RWPE2 (cell line): ENCODE measurements around the gene KMT2D.

Source experiments
- ATAC-seq: fragments of 200-7000 bp; cut with Tn5 transposase; 3 replicates; pipeline ENCODE4 v1.9.1; 2021; ENCODE audit warnings: low read depth
- DNase-seq: peaks from one replicate; pipeline ENCODE4 v3.0.0-alpha.2; 2020; ENCODE audit warnings: low spot score
- H3K27ac ChIP-seq: fragments of 450-650 bp; 2 replicates; pipeline ENCODE4 v1.5.1; 2017; ENCODE audit warnings: mild to moderate bottlenecking; ENCODE audit not compliant: poor library complexity, severe bottlenecking
- H3K27me3 ChIP-seq: fragments of 250-450 bp; sonication (Bioruptor Pico); 2 replicates; pipeline ENCODE4 v1.5.1; 2021; ENCODE audit warnings: mild to moderate bottlenecking, moderate library complexity; ENCODE audit not compliant: insufficient read depth, poor library complexity, severe bottlenecking
- H3K36me3 ChIP-seq: fragments of 250-450 bp; sonication (Bioruptor Pico); 2 replicates; pipeline ENCODE4 v1.5.1; 2020; ENCODE audit warnings: low read depth, mild to moderate bottlenecking, moderate library complexity
- H3K4me1 ChIP-seq: fragments of 250-450 bp; sonication (Bioruptor Pico); 2 replicates; pipeline ENCODE4 v1.5.1; 2021; ENCODE audit warnings: mild to moderate bottlenecking, moderate library complexity; ENCODE audit not compliant: insufficient read depth, poor library complexity, severe bottlenecking
- H3K4me3 ChIP-seq: fragments of 250-450 bp; sonication (Bioruptor Pico); 2 replicates; pipeline ENCODE4 v1.5.1; 2021; ENCODE audit warnings: mild to moderate bottlenecking, moderate library complexity; ENCODE audit not compliant: severe bottlenecking
- H3K9me3 ChIP-seq: fragments of 250-450 bp; sonication (Bioruptor Pico); 2 replicates; pipeline ENCODE4 v1.5.1; 2021; ENCODE audit warnings: mild to moderate bottlenecking, moderate library complexity; ENCODE audit not compliant: severe bottlenecking
- TF ChIP-seq, protein P1 (sequence below): fragments of 450-650 bp; IDR thresholded peaks from one replicate; pipeline ENCODE4 v1.5.1; 2017; ENCODE audit warnings: mild to moderate bottlenecking, moderate library complexity; ENCODE audit not compliant: poor library complexity, severe bottlenecking

KMT2D gene

DNA sequence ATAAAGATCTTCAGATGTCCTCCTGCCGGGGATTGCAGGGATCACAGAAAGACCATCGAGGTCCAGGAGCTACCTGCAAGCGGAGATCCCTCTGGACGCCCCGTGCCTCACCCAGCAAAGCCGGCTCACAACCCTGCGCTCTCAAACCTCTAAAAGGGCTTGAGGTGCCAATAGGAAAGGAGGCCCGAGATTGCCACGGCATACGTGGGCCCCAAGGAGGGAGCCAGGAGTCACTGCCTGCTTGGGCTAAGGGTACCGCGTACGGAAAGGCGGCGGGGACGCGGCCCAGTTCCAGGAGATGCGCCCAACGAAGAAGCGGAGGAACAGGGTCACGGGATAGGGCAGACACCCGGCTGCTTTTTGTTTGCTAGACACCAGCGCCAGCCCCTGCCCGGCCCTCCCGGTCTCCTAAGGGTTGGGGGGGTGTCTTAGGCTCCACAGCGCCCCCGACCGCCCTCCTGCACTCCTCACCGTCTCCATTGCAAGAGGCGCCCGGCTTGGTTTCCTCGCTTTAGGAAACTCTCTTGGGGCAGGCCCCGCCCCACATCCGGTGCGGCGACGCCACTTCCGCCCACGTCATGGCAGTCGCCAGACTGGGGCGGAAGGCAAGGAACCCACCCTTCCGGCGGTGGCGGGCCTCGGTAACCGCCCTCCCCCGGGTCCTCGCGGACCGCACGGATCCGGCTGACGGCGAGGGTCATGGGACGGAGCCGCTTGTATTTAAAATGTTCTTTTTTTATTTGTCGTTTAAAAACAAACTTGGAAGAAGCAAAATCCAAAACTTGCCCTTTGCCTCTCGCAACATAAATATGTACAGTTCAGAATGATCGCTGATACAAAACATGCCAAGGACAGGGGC lies 42.1 kb downstream of the KMT2D start, which contains the start of gene PRKAG1:
PRKAG1 (minus strand) TSS at position 516 of the 859 bp plus-strand sequence; CDS start at position 480, 36 bp downstream.
- Histone ChIP-seq H3K4me1 (peaks cover 5% of the 10 kb centered on the region), H3K4me3 (peak within 1 kb of the TSS; percentile 70), H3K9me3 (no peaks in the 10 kb centered on the region), H3K27me3 (no peaks in the 10 kb centered on the region), H3K27ac (peak within 1 kb of the TSS; percentile 68), H3K36me3 (peaks cover 37% of the 10 kb centered on the region)
- DNase-seq (peak; percentile 93), ATAC-seq (peak; percentile 86)
- TF ChIP-seq, protein P1, sequence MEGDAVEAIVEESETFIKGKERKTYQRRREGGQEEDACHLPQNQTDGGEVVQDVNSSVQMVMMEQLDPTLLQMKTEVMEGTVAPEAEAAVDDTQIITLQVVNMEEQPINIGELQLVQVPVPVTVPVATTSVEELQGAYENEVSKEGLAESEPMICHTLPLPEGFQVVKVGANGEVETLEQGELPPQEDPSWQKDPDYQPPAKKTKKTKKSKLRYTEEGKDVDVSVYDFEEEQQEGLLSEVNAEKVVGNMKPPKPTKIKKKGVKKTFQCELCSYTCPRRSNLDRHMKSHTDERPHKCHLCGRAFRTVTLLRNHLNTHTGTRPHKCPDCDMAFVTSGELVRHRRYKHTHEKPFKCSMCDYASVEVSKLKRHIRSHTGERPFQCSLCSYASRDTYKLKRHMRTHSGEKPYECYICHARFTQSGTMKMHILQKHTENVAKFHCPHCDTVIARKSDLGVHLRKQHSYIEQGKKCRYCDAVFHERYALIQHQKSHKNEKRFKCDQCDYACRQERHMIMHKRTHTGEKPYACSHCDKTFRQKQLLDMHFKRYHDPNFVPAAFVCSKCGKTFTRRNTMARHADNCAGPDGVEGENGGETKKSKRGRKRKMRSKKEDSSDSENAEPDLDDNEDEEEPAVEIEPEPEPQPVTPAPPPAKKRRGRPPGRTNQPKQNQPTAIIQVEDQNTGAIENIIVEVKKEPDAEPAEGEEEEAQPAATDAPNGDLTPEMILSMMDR: peak; percentile 57

DNA sequence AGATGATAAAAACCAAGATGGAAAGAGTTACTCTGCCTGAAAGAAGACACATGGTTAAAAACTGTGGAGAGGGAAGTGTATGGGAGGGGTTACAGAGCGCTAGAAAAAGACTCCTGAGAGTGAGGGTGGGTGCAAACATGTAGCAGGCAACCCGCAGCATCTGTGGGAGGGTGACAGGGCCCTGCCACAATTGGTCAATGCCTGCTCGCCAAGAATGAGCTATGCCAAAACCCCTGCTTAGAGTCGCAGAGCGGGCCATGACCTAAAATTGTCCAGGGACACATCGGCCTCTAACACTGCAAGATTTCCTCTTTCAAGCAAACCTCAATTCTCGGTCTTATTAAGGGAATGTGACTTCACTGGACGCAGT lies 42.7 kb downstream of the KMT2D start:
- peak overlapping the region; percentile 70 for H3K4me3 ChIP-seq
- no peak; the same call in 2 of the 3 replicates for ATAC-seq
- H3K36me3 ChIP-seq: peaks cover 42% of the 10 kb centered on the region
- peaks cover 5% of the 10 kb centered on the region for H3K4me1 ChIP-seq
- TF ChIP-seq, protein P1: no peak
- no peak for DNase-seq
- H3K27ac ChIP-seq: peak overlapping the region; percentile 68
- H3K27me3 ChIP-seq: no peaks in the 10 kb centered on the region
- H3K9me3 ChIP-seq: no peaks in the 10 kb centered on the region

DNA sequence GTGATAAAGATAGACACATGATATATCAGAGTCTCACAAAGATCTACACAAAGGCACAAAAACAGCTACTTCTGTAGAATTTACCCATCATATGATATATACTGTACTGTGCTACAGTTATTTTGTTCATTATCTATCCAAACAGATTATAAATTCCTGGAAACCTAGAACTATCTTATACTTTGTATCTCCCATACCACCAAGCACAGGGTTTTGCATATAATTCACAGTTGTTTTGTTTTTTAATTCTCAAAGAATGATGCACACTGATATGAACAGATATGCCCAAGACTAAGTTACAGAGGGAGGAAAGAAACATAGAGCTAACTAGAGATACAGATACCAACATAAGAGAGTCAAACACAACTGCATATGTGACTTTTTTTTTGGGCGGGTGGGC lies 45.4 kb downstream of the KMT2D start:
- H3K27ac ChIP-seq: no peak overlapping the region
- TF ChIP-seq, protein P1: no peak
- peaks cover 46% of the 10 kb centered on the region for H3K36me3 ChIP-seq
- no peak for ATAC-seq
- no peak overlapping the region for H3K4me3 ChIP-seq
- no peak for DNase-seq
- H3K9me3 ChIP-seq: no peaks in the 10 kb centered on the region
- peaks cover 5% of the 10 kb centered on the region for H3K4me1 ChIP-seq
- H3K27me3 ChIP-seq: no peaks in the 10 kb centered on the region

DNA sequence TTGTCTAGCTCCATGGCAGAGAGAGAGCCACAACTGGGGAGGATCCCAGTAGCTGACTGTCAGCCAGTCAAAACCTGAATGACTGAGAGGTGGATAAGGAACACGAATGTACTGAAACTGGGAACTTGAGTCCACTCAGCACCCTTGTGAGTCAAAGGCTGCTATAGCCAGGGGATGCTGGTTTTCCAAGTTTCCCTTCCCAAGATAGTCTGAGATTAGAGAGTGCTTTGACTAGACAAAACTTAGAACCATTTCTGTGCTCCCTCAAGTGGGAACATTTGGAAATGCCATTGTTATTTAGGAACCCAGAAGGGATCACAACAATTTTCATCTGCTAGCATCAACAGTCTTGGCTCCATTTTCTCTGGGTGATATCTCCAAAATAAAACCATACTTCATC lies 46.0 kb downstream of the KMT2D start:
- no peaks in the 10 kb centered on the region for H3K9me3 ChIP-seq
- ATAC-seq (no peak), DNase-seq (no peak)
- TF ChIP-seq, protein P1: peak; percentile 28
- H3K27me3 ChIP-seq: no peaks in the 10 kb centered on the region
- no peak overlapping the region for H3K4me3 ChIP-seq
- H3K4me1 ChIP-seq: peaks cover 5% of the 10 kb centered on the region
- peaks cover 52% of the 10 kb centered on the region for H3K36me3 ChIP-seq
- no peak overlapping the region for H3K27ac ChIP-seq

DNA sequence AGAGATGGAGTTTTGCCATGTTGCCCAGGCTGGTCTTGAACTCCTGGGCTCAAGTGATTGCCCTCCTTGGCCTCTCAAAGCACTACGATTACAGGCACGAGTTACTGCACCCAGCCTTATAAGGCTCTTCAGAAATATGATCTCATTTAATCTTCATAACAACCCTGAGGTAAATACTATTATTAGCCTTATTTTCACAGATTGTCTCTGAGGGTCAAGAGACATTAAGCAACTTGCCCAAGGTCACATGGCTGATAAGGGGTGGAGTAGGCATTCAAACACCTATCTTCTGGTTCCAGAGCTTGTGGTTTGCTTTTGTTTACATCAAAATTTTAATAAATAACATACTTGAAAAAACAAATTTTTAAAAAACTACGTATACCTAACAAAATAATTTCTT lies 47.2 kb downstream of the KMT2D start:
- DNase-seq: no peak
- Histone ChIP-seq H3K4me3 (no peak overlapping the region), H3K27me3 (no peaks in the 10 kb centered on the region), H3K4me1 (peaks cover 5% of the 10 kb centered on the region), H3K36me3 (peaks cover 54% of the 10 kb centered on the region), H3K9me3 (no peaks in the 10 kb centered on the region), H3K27ac (no peak overlapping the region)
- TF ChIP-seq, protein P1: no peak
- ATAC-seq: no peak
